NCI-H748 (cell line): Measurements from ENCODE around the gene IVD.
A peak's percentile ranks its signal among the peaks of the same experiment; 100 is the strongest.

Source experiments
- DNase-seq: peaks from one replicate; lab custom pipeline; 2025; ENCODE audit not compliant: unreplicated experiment; lab: John Stamatoyannopoulos, UW

IVD gene

DNA sequence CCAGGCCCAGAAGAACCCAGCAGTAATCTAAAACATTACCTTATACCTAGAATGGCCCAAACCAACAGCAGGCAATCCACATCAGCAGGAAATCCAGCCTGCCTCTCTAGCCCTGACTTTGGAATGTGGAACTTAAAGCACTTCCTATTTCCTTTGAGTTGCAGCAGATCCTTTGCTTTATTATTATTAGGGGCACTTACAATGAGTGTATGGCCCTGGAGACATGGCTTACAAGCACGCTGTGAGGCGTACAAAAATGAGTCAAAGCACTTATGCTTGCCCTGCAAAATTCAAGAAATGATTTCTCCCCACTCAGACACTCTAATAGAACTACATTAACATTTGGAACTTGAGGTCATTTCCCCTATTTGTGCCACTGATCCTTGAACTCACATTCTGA, 32.6 kb upstream of the IVD start:
- no peak for DNase-seq

DNA sequence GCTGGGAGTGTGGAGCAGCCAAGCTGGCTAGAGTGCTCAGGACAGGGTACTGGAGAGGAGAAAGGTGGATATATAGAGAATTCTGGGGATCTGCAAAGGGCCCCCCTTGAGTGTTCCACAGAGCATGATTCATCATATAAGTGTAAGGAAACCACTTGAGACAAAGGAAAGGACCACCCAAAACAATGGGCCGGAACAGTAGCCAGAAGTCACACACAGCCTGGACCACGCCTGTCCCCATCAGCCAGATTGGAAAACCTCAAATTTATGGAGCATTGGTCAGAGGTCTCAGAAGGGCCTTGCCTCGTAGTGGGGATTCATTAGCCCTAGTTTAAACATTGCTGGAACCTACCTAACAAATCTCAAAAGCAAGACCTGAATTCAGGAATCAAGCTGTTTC, 28.0 kb upstream of the IVD start:
- no peak for DNase-seq

DNA sequence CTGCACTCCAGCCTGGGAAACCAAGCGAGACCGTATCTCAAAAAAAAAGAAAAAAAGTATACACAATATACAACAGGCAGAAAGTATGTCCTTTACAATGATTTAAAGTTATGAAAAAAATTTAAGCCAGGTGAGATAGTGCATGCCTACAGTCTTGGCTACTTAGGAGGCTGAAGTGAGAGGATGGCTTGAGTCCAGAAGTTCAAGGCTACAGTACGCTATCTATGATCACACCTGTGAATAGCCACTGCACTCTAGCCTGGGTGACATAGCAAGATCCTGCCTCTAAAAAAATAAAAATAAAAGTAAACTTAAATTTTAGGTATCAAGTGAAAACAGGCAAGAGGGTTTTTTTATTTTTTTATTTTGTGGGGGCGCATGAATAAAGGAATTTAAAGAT, 26.2 kb upstream of the IVD start:
- DNase-seq = no peak

DNA sequence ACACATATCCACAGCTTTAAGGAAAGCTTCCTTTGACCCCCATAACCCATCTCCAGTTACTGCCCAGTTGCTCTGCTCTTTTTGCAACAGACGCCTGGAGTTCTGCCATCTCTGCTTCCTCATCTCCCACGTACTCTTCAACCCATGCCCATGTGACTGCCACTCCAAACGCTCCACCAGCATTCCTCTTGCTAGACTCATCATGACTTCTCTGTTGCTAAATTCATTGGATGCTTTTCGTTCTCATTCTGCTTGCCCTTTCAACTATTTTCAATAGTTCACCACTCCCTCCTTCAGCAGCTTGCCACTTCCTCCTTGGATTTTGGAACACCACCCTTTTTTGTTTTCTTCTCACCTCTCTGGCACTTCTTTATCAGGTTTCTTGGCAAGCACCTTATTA, 25.7 kb upstream of the IVD start:
- no peak for DNase-seq

DNA sequence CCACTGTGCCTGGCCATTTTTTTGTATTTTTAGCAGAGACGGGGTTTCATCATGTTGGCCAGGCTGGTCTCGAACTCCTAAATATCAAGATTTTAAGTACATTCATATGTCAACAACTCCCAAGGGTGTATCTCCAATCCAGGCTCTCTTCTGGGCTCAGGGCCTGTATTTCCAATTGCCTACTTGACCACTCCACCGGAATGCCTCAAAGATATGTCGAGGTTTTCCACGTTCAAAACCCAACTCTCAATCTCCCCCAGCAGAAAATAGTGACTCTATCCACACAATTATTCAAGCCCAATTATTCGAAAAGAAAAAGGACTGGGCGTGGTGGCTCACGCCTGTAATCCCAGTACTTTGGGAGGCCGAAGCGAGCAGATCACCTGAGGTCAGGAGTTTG, 25.0 kb upstream of the IVD start:
- no peak for DNase-seq

DNA sequence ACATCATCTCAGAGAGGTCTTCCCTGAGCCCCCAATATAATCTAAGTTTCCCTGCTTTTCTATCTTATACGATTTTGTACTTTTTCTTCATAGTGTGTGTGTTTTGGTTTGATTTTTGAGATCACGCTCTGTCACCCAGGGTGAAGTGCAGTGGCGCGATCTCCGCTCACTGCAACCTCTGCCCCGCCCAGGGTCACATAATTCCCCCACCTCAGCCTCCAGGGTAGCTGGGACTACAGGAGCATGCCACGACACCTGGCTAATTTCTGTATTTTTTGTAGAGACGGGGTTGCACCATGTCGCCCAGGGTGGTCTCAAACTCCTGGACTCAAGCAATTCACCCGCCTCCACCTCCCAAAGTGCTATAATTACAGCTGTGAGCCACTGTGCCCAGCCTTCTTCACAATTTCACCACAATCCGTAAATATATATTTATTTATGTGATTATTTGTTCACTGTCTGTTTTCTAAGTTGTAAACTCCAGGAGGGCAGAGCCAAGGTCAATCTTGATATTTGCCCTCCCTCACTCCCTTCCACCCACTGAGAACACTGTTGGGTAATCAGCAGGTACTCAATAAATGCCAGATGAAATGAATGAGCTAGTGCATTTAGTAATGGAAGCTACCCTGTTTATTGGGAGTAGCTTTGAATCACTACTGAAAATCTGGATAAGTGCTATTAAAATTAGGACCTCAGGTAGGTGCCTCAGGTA, 23.6 kb upstream of the IVD start:
- DNase-seq = no peak

DNA sequence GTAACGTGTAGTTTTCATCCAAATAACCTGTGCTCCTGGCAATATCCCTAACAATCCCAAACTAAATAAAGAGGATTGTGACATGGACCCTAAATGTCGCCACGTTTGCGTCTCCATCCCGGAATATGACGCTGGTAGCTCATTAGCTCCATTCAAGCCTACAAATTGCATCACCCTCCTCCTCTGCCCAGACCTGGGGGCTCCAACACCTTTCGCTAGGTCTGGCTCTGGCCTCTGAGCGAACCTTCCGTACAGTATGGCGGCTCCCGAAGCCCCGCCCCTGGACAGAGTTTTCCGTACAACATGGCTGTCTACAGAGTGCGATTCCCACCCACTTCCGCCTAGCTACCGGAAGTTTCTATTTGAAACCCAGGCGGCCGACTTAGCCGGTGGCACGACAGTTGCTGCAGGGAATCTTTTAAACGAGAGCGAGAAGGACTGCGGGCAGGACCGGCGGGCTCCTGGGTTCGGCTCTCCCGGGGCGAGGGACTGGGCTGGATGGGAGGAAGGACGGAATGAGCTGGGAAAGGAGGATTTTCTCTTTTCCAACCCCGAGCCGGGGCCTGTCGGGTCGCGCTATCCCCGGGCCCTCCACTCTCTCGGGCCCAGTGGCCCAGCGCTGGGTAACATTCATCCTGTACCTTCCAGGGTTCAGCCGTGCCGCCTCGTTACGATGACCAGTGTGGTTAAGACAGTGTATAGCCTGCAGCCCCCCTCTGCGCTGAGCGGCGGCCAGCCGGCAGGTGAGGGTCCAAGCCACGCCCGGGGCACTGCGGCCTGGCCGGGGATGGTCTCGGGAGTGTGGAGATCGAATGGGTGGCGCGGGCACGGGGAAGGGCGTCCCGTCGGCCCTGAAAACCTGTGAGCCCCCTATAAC, 22.8 kb upstream of the IVD start, which contains the start of gene KNSTRN:
TSS of gene KNSTRN (plus strand) at position 142 of the 877 bp plus-strand sequence. CDS start at position 257, 115 bp downstream.
- peak; percentile 93 for DNase-seq

DNA sequence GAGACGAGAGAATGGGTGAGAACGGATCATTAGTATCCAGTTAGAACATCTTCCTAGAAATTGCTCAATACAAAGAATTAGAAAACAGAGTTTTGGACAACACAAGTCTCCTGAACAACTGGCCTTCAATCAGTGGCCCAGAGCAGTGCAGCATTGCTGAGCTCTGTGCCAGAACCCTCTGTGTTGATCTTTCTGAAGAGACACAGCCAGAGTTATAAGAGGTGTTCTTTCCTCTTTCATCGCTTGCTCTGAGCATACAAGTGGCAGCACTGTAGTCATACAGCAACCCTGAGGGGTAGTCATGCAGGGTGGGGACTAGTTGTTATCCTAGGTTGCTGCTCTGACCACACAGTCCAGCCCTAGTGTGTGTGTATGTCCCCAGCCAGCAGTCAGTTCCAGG, 19.1 kb upstream of the IVD start:
- DNase-seq = no peak

DNA sequence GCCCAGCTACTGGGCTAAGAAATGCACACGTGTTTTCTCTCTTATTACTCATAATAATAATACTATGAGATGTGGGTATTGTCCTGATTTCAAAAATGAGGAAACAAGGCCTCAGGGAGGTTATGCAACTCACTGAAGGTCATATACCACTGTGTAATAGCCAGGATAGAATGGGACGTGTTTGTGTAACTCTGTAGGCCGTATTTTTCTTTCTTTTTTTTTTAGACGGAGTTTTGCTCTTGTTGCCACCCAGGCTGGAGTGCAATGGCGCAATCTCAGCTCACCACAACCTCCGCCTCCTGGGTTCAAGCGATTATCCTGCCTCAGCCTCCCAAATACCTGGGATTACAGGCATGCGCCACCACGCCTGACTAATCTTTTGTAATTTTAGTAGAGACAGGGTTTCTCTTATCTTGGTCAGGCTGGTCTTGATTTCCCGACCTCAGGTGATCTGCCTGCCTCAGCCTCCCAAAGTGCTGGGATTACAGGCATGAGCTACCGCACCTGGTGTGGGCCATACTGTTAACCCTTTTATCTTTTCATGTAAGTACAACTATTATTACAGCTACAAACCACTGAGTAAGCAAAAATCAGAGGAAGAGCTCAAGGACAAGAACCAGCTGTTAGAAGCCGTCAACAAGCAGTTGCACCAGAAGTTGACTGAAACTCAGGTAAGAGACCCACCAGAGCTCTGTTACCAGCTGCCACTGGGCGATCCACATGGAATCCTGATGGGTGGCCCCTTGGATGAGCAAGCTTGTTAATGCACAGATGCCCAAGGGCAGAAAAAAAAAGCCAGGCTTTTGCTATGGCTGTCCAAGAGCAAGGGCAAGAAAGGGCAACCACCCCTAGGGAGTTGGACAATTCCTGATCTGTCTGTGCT, 16.4 kb upstream of the IVD start:
- no peak for DNase-seq

DNA sequence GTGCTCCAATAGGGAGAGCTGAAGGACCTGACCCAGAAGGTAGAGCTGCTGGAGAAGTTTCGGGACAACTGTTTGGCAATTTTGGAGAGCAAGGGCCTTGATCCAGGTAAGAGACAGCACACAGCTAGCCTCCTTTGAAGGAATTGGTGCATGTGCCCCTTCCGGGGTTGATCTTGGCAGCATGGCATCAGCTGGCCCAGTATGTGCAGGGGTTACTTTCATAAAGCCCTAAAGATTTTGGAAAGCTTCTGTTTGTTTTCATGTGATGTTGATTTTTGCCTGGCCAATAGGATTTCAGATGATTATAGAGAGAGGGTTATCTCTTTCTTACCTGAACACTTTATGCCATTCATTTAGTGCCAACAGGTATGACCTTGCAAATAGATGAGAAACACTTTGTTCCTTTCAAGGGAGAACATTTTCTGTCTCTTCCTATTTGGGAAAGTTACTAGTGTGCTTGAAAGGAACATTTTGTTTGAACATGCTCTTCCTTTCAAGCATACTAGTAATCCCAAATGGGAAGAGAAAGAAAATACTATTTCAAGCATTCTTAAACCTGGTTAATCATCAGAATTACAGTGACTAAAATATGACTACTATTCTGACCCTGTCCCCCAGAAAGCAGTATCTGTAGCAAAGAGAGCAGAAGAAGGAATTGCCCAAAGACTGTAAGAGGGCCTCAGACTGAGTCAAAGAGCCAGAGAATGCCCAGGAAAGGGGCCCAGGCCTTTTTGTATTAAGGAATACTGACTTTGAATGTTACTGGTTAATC, 15.6 kb upstream of the IVD start:
- DNase-seq = no peak

DNA sequence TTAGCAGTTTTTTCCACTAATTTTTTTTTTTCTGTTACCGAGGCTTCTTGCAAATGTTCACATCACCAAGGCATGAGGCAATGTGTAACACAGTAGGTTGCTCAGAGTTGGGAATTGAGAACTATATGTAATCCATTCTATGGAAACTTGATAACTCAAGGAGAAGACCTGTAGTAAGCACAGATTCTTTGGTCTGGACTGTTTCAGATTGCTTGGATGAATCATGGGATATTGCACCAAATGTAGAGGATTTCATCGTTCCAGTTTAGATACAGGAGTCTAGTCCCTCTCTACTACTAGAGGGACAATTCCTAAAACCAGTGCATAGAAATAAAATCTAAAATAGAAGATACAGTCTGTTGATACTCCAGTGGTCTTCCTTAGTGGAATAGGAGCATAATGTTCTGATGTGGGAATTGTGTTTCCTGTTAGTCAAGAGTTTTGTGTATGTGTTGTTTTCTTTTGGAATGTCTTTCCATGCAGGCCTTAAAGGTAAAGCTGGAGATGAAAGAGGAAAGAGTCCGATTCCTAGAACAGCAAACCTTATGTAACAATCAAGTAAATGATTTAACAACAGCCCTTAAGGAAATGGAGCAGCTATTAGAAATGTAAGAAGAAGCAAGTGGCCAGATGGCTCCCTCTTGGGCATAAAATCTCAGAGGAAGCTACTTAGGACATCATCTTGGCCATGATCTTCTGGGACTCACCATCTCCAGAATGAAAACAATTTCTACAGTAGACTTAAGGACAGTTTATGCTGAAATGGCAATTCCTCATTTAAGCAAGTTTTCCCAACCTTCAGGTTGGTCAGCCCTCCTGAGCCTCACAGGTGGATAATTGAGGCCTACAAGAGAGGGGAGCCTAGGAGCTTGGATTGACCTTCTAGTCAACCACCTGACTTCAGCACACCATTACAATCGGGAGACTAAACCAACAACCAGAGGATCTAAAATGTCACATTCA, 12.3 kb upstream of the IVD start:
- DNase-seq = no peak

DNA sequence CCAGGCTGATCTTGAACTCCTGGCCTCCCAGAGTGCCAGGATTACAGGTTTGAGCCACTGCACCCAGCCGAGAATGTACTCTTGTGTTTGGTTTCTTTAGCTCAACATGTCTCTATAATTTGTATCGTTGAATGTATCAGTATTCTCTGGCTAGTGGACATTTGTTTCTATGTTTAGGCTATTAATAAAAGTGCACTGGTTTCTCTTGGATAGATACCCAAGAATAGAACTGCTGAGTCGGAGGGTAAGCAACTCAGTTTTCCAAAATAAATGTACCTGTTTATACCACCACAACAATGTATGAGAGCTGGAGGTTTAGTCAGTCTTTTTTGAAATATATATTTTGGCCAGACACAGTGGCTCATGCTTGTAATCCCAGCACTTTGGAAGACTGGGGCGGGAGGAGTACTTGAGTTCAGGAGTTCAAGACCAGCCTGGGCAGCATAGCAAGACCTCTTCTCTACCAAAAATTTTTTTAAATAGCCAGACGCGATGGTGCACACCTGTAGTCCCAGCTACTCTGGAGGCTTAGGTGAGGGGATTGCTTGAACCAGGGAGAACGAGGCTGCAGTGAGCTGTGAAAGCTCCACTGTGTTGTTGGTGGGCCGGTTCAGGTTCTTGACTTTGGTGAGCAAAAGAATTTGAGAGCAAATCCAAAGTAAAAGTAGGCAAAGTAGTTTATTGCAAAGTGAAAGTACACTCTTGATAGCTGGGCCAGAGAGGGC, 7.7 kb upstream of the IVD start:
- DNase-seq = no peak

DNA sequence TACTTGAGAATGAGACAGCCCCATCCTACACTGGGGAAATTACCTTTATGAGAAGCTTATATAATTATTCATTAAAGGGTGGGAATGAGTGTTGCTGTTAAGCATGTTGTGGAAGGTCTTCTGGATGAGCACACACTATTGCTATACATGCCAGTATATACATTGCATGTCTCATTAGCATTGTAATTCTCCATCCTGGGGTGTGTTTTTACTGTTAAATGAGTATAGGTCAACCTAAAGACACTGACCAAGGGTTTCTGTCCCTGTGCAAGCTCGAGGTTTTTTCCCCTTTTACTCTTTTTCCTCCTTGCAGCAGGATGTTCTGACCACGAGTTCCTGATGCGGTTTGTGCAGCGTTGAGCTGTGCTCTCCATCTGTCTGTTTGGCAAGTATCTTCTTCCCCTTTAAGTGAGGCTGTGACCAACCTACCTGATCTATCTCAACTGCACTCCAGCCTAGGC, 7.2 kb upstream of the IVD start:
- no peak for DNase-seq

DNA sequence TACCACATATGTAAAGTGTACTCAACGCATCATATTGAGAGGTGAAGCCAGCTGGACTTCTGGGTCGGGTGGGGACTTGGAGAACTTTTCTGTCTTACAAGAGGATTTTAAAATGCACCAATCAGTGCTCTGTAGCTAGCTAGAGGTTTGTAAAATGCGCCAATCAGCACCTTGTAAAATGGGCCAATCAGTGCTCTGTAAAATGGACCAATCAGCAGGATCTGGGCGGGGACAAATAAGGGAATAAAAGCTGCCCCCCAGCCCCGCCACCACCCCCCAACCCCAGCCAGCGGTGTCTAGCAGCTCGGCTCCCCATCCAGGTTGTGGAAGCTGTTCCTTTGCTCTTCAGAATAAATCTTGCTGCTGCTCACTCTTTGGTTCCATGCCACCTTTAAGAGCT, 6.2 kb upstream of the IVD start:
- DNase-seq = no peak

DNA sequence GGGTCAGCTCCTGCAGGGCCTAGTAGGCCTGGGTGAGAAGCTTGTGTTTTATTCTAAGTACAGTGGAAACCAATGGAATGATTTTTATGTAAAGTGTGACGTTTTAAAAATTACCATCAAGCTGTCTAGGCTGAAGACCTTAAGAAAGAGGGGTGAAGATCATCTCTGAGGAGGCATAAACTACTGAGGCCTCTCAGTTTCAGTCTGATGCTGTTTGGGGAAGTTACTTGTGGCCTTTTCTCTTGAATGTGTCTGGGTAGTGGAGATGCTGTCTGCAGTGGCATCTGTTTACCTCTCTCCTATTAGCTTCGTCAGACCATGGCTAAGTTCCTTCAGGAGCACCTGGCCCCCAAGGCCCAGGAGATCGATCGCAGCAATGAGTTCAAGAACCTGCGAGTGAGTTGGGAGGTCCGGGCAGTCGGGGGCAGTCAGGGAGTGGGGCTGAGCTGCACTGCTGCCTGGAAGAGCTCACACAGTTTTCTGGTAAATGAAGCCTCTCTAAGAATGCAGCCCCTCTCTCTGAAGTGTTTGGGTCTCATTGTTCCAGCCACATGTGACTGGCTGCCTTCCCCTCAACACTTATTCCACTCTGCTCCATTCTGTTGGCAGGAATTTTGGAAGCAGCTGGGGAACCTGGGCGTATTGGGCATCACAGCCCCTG, 1.9 kb downstream of the IVD start:
- no peak for DNase-seq

DNA sequence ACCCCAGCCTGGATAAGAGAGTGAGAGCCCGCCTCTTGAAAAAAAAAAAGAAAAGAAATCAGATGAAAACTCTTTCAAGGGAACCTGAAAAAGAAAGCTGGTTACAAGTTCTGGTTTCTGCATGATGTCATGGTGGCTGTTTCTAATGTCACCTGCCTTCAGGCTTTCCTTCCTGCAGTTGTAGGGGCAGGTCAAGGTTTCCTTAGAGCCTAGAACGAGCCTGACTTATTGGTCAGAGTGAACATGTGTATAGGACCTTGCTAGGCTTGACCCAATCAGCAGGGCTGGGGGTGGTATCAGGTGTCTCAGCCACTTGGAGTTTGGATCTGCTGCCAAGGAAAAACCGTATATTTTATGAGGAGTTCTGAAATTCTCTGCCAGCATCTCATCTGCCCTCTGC, 3.8 kb downstream of the IVD start:
- DNase-seq = no peak

DNA sequence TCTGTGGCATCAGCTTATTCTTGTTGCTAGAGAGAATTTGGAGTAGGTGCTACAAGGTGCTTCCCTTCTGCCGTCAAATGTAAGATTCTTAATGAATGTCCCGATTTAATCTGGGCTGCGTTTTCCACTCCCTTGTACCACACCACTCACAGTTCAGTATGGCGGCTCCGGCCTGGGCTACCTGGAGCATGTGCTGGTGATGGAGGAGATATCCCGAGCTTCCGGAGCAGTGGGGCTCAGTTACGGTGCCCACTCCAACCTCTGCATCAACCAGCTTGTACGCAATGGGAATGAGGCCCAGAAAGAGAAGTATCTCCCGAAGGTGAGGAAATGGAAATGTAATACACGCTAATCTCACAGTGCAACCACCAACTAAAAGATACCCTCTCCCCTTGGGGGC, 4.9 kb downstream of the IVD start:
- DNase-seq = no peak

DNA sequence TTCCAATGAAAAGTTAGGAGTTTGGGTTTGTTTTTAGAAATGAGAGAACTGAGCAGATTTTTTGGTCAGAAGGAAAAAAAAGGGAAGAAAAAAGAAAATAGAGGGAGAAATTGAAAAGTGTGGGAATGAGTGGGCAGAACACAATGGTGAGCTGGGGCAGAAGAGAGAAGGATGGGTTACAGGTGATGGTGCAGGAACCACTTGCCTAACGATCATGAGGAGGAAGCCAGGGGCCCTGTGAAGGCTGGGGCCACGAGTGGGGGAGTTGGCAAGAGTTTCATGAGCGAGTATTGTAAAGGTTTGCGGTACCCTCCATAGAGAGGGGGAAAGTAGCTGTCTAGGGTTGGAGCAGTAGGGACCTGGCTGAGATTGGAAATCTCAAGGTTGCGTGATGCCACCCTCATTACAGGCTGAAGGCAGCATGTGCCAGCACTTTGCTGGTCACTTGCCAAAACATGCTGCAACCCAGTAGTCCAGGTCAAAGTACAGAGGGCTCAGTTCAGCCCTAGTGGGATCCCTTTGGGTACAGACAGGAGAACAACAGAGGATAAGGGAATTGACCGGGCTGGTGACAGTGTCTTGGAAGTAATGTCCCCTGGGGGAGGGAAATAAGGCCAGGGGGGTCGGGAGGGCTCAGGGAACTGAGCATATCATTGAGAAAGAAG, 6.6 kb downstream of the IVD start:
- DNase-seq = no peak
